Lower leg skin (tissue), 3 donors: Measurements from ENCODE around the gene KRT81.

ENCODE experiments used
- CTCF ChIP-seq, 3 donors: fragments of 450-650 bp; IDR thresholded peaks; one replicate each; pipeline ENCODE4 v1.5.1; 2016; ENCODE audit warnings: antibody characterized with exemption in 3 of 3, mild to moderate bottlenecking in 3 of 3, moderate library complexity in 2 of 3
- POLR2A ChIP-seq, 2 donors: fragments of 450-650 bp; IDR thresholded peaks; one replicate each; pipeline ENCODE4 v1.6.1; 2016 to 2017; ENCODE audit warnings: antibody characterized with exemption in 2 of 2, mild to moderate bottlenecking in 1 of 2, moderate library complexity in 1 of 2

DNA sequence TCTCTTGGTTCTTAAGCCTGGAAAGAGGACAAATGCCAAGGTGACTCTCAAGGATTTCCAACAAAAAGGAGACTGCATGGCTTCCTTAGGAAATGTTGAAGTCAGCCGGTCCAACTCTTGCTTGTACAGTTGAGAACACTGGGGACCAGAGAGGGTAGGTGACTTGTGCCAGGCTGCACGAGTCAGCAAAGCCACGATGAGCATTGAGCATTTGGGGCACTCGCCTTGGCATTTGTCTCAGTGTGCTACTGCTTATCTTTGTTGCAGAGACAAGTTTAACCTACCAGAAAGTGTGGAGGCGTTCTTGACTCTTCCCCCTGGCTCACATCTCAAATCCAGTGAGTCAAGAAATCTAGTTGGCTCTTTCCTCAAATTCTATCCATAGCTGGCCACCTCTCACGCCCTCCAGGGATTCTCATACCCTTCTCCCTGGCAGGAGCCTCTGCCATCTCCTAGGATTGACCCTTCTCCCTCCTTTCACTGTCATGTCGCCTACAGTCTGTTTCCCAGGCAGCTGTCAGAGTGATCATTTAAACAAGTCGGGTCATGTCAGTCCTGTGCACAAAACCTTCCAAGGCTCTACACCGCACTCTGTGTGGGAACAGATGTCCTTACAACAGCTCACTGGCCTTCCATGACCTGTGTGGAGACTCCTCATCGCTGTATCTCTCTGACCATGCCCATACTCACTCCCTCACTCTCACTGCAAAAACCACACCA, 47.1 kb upstream of the KRT81 start:
- TF ChIP-seq CTCF (IDR thresholded peaks at IDR 0.05) (no peak), POLR2A (IDR thresholded peaks at IDR 0.05) (no peak)
